NCI-H1417 (cell line): ENCODE measurements around the gene SEMA5A.

Source experiments
- DNase-seq, 3 experiments: peaks; one replicate each; lab custom pipeline; 2025; lab: John Stamatoyannopoulos, UW

The SEMA5A gene

GRCh38 chr5:9515436-9515835 lies 30.4 kb downstream of the SEMA5A start:
- DNase-seq = no peak

GRCh38 chr5:9514968-9515367 lies 30.9 kb downstream of the SEMA5A start:
- DNase-seq = no peak

- no peak for DNase-seq
These were observed 32.0 kb downstream of the SEMA5A start for GRCh38 chr5:9513827-9514226.

- no peak for DNase-seq
These were observed 33.4 kb downstream of the SEMA5A start for GRCh38 chr5:9512457-9512856.

GRCh38 chr5:9507974-9508373 lies 37.9 kb downstream of the SEMA5A start:
- DNase-seq = no peak

GRCh38 chr5:9505225-9505624 lies 40.6 kb downstream of the SEMA5A start:
- no peak for DNase-seq

- no peak for DNase-seq
These were observed 43.0 kb downstream of the SEMA5A start for GRCh38 chr5:9502864-9503263.

- no peak for DNase-seq
These were observed 43.6 kb downstream of the SEMA5A start for GRCh38 chr5:9502050-9502834.

GRCh38 chr5:9500625-9501024 lies 45.2 kb downstream of the SEMA5A start:
- no peak for DNase-seq

GRCh38 chr5:9500193-9500592 lies 45.7 kb downstream of the SEMA5A start:
- no peak for DNase-seq

GRCh38 chr5:9499498-9499876 lies 46.4 kb downstream of the SEMA5A start:
- DNase-seq = no peak

- DNase-seq = peak; percentile 1 to 76 (median 28)
These were observed 47.1 kb downstream of the SEMA5A start for GRCh38 chr5:9498541-9499497.

GRCh38 chr5:9497347-9497746 lies 48.5 kb downstream of the SEMA5A start:
- DNase-seq = peak in 1 of 3 experiments; percentile 33

GRCh38 chr5:9496801-9497200 lies 49.1 kb downstream of the SEMA5A start:
- DNase-seq = no peak

- DNase-seq = peak in 1 of 3 experiments; percentile 17
These were observed 50.8 kb downstream of the SEMA5A start for GRCh38 chr5:9495121-9495520.

GRCh38 chr5:9494301-9494700 lies 51.6 kb downstream of the SEMA5A start:
- DNase-seq = no peak

- no peak for DNase-seq
These were observed 55.3 kb downstream of the SEMA5A start for GRCh38 chr5:9490494-9491097.

- no peak for DNase-seq
These were observed 62.1 kb downstream of the SEMA5A start for GRCh38 chr5:9483779-9484178.

GRCh38 chr5:9483243-9483642 lies 62.6 kb downstream of the SEMA5A start:
- no peak for DNase-seq

- DNase-seq = no peak
These were observed 63.5 kb downstream of the SEMA5A start for GRCh38 chr5:9482381-9482780.

GRCh38 chr5:9480499-9480898 lies 65.4 kb downstream of the SEMA5A start:
- DNase-seq = no peak

GRCh38 chr5:9479990-9480389 lies 65.9 kb downstream of the SEMA5A start:
- DNase-seq = no peak

GRCh38 chr5:9479361-9479760 lies 66.5 kb downstream of the SEMA5A start:
- DNase-seq = no peak
